Muscle of leg (tissue), 11 donors: ENCODE measurements around the gene BCL10. TPM values are rescaled to one million over a fixed set of nuclear protein-coding genes. Genes with fewer than 3 reads are reported as not detected.

Source experiments
- DNase-seq: peaks from one replicate; pipeline ENCODE4 v3.0.0; 2013
- H3K27ac ChIP-seq: one replicate; pipeline ENCODE4 v1.5.1; 2013; ENCODE audit warnings: mild to moderate bottlenecking, low read length, control low read depth
- H3K27me3 ChIP-seq: one replicate; pipeline ENCODE4 v1.6.1; 2013; ENCODE audit warnings: low read length; ENCODE audit not compliant: control insufficient read depth, insufficient read depth
- H3K36me3 ChIP-seq: one replicate; pipeline ENCODE4 v1.6.1; 2013; ENCODE audit warnings: low read length; ENCODE audit not compliant: control insufficient read depth, insufficient read depth
- H3K4me1 ChIP-seq: one replicate; pipeline ENCODE4 v1.6.1; 2013; ENCODE audit warnings: low read length; ENCODE audit not compliant: control insufficient read depth, insufficient read depth
- H3K4me3 ChIP-seq: one replicate; pipeline ENCODE4 v1.5.1; 2013; ENCODE audit warnings: low read length, control low read depth
- H3K9me3 ChIP-seq: replicated peaks from 2 replicates; pipeline ENCODE4 v1.6.1; 2013; ENCODE audit warnings: low read depth, low read length; ENCODE audit not compliant: control insufficient read depth
- WGBS: methylation state at CpG from one replicate; pipeline ENCODE4 v1.1.5; 2013; ENCODE audit warnings: missing lambda C conversion rate; ENCODE audit not compliant: insufficient coverage; 5-methylcytosine and 5-hydroxymethylcytosine counted together
- polyA plus RNA-seq, 8 donors: library from polyadenylated mRNA; unstranded; fragments of 120-200 nt; gene quantifications; one replicate each; pipeline versions ENCODE4 v1.2.1 to v1.2.3, GENCODE V29; 2013; ENCODE audit warnings: inconsistent platforms in 1 of 8, low replicate concordance in 1 of 8; ENCODE audit not compliant: insufficient read length in 8 of 8, insufficient read depth in 1 of 8
- total RNA-seq: library from RNA; stranded (reverse); fragments of 120-200 nt; gene quantifications from one replicate; pipeline ENCODE4 v1.2.4, GENCODE V29; 2013

The BCL10 gene
- total and polyA plus RNA-seq, 9 donors: 11.0 to 19.3 (median 13.4) TPM

GRCh38 chr1:85283475-85284199 is 7.2 kb upstream of the BCL10 start:
- Histone ChIP-seq H3K27me3 (no peaks in the 10 kb centered on the region), H3K36me3 (no peaks in the 10 kb centered on the region), H3K27ac (no peak overlapping the region), H3K4me1 (peaks cover 5% of the 10 kb centered on the region), H3K9me3 (no peaks in the 10 kb centered on the region), H3K4me3 (no peak overlapping the region)
- DNase-seq: peak; percentile 59
- 81% methylated on average over 10 of the region's 11 CpGs for WGBS

DNA sequence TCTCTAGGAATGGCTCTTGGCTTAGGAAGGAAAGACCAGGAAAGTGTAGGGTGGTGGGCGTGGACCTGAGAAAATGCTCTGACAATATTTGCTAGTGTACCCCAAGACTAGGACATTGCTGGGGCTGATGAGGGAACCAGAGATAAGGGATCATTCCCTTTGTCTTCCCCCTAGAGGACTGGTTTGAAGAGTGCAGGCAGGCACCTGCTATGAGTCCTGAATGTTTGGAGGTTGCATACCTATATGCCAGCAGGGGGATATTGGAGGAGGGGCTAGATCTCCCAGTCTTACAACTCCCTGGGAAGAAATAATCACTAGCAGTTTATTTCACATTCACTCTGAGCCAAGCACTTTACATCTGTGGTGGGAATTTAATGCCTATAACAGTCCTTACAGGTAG is 6.0 kb upstream of the BCL10 start:
- peaks cover 5% of the 10 kb centered on the region for H3K4me1 ChIP-seq
- no peaks in the 10 kb centered on the region for H3K36me3 ChIP-seq
- 71% methylated on average over 1 of the region's 1 CpG for WGBS
- no peaks in the 10 kb centered on the region for H3K9me3 ChIP-seq
- no peak for DNase-seq
- no peaks in the 10 kb centered on the region for H3K27me3 ChIP-seq
- no peak overlapping the region for H3K4me3 ChIP-seq
- H3K27ac ChIP-seq: no peak overlapping the region

DNA sequence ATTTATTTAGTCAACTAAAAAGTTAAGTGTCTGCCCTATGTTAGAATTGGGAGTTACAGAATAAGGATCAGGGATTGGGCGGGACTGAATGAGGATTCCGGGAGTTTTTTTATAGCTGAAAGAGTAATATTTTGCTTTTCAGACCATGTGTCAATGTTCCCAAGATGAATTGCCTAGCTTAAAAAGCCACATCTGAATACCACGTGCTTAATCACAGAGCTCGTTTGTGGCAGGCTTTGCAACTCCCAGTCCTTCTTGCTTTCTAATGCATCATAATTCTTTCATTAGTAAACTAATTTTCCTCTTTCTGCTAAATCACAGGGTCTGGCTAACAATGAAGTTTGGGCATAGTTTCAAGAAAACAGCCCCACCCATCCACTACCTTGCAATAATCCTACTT is 4.2 kb upstream of the BCL10 start:
- Histone ChIP-seq H3K27ac (no peak overlapping the region), H3K4me3 (no peak overlapping the region), H3K36me3 (no peaks in the 10 kb centered on the region), H3K4me1 (peaks cover 9% of the 10 kb centered on the region), H3K27me3 (no peaks in the 10 kb centered on the region), H3K9me3 (no peaks in the 10 kb centered on the region)
- no peak for DNase-seq
- WGBS: 62% methylated on average over 3 of the region's 4 CpGs

DNA sequence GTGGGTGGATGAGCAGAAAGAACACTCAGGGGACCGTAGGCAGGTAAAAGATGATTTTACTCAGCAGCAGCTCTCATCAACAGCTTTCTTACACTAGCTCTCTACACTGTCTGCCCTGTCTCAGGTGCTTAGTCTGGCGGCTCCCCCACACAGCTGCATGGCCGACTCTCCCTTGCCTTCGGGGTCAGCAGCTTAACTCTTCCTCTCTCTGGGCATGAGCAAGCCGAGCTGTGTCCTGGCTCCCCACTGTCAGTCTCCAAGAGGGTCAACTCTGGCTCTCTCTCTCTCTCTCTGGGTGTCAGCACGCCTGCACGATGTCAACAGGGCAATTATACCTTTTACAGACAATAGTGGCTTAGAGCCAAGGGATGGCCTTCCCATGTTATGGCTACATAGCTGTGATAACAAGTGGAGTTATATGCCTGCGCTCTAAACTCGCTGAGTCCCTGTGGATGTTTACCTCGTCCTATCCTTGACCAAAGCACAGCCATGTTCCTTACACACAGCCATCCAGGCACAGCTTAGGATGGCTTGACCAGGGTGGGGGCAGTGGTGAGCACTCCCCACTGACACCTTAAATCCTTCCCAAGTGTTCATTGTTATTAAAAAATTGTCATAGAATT is 3.1 kb upstream of the BCL10 start:
- Histone ChIP-seq H3K4me1 (peaks cover 10% of the 10 kb centered on the region), H3K27ac (no peak overlapping the region), H3K4me3 (no peak overlapping the region), H3K27me3 (no peaks in the 10 kb centered on the region), H3K36me3 (no peaks in the 10 kb centered on the region), H3K9me3 (no peaks in the 10 kb centered on the region)
- DNase-seq: no peak
- 61% methylated on average over 4 of the region's 10 CpGs for WGBS

GRCh38 chr1:85278853-85279314 is 2.5 kb upstream of the BCL10 start:
- H3K27ac ChIP-seq: no peak overlapping the region
- no peaks in the 10 kb centered on the region for H3K36me3 ChIP-seq
- peaks cover 8% of the 10 kb centered on the region for H3K4me1 ChIP-seq
- no peaks in the 10 kb centered on the region for H3K9me3 ChIP-seq
- WGBS: 44% methylated on average over 1 of the region's 2 CpGs
- DNase-seq: peak; percentile 35
- H3K27me3 ChIP-seq: no peaks in the 10 kb centered on the region
- H3K4me3 ChIP-seq: no peak overlapping the region

- no peak overlapping the region for H3K27ac ChIP-seq
- no peaks in the 10 kb centered on the region for H3K9me3 ChIP-seq
- no peak for DNase-seq
- no peaks in the 10 kb centered on the region for H3K27me3 ChIP-seq
- H3K36me3 ChIP-seq: no peaks in the 10 kb centered on the region
- WGBS: 80% methylated on average over 2 of the region's 4 CpGs
- H3K4me1 ChIP-seq: peaks cover 5% of the 10 kb centered on the region
- no peak overlapping the region for H3K4me3 ChIP-seq
These were observed 1.4 kb upstream of the BCL10 start for GRCh38 chr1:85277802-85278201.

DNA sequence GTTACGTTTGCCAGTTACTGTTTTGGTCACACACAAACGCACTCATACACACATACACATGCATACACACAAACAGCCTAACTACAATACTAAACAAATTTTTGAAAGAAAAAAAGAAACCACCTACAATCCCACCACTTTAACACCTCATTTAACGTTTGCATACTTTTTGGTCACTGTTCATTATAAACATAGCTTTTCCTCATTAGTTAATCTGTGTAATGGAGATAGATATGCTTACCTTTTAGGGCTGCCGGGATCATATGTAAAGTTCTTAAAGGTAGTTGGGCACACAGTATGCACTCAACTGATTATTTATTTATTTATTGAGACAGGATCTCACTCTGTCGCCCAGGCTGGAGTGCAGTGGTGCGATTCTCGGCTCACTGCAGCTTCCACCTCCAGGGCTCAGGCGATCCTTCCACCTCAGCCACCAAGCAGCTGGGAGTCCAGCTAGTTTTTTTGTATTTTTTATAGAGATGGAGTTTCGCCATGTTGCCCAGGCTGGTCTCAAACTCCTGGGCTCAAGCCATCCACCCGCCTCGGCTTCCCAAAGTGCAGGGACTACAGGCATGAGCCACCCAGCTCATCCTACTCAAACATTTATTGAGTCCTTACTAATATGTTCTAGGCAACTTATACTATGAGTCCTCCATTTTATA is 677 bp upstream of the BCL10 start:
- Histone ChIP-seq H3K9me3 (no peaks in the 10 kb centered on the region), H3K27me3 (no peaks in the 10 kb centered on the region), H3K4me1 (peaks cover 5% of the 10 kb centered on the region), H3K36me3 (peaks cover 2% of the 10 kb centered on the region), H3K27ac (peak overlapping the region; percentile 83), H3K4me3 (peak overlapping the region; percentile 88)
- WGBS: 0% methylated on average over 2 of the region's 11 CpGs
- DNase-seq: no peak

GRCh38 chr1:85275701-85276214 is 674 bp downstream of the BCL10 start:
- Histone ChIP-seq H3K4me1 (peaks cover 5% of the 10 kb centered on the region), H3K9me3 (no peaks in the 10 kb centered on the region), H3K27me3 (no peaks in the 10 kb centered on the region), H3K27ac (peak overlapping the region; percentile 96), H3K36me3 (peaks cover 8% of the 10 kb centered on the region), H3K4me3 (peak overlapping the region; percentile 88)
- DNase-seq: no peak
- WGBS: 1% methylated on average over 11 of the region's 13 CpGs

- Histone ChIP-seq H3K4me1 (peaks cover 5% of the 10 kb centered on the region), H3K36me3 (peaks cover 11% of the 10 kb centered on the region), H3K9me3 (no peaks in the 10 kb centered on the region), H3K4me3 (peak overlapping the region; percentile 88), H3K27ac (peak overlapping the region; percentile 96), H3K27me3 (no peaks in the 10 kb centered on the region)
- DNase-seq: peak; percentile 63
- WGBS: no CpG with 5 or more reads among the region's 1 CpG
These were observed 1.4 kb downstream of the BCL10 start for GRCh38 chr1:85274969-85275453.

- no peaks in the 10 kb centered on the region for H3K27me3 ChIP-seq
- H3K36me3 ChIP-seq: peaks cover 18% of the 10 kb centered on the region
- no peak for DNase-seq
- no peak overlapping the region for H3K27ac ChIP-seq
- H3K4me1 ChIP-seq: peaks cover 5% of the 10 kb centered on the region
- H3K9me3 ChIP-seq: no peaks in the 10 kb centered on the region
- no peak overlapping the region for H3K4me3 ChIP-seq
These were observed 3.0 kb downstream of the BCL10 start for GRCh38 chr1:85273397-85273796.
